ENCODE data around the gene MAN2B2. TPM values are rescaled to one million over a fixed set of nuclear protein-coding genes. Genes with fewer than 3 reads are reported as not detected.

Gene MAN2B2
- total and polyA plus RNA-seq, 8 donors: 6.1 to 49.4 (median 13.9) TPM

- no peak overlapping the region for H3K27ac ChIP-seq
- peaks cover 0 to 17% (median 13%) of the 10 kb centered on the region in 4 donors for H3K9me3 ChIP-seq
- 91 to 95% (median 93%) methylated on average over 10 of the region's 10 CpGs for WGBS, 5 donors
- intact Hi-C loops (cut with DNase I; ENCODE audit: low total_unique reads): no loop called here
- no peak for TF ChIP-seq EP300 (IDR thresholded peaks at IDR 0.05)
- TF ChIP-seq, protein P1, sequence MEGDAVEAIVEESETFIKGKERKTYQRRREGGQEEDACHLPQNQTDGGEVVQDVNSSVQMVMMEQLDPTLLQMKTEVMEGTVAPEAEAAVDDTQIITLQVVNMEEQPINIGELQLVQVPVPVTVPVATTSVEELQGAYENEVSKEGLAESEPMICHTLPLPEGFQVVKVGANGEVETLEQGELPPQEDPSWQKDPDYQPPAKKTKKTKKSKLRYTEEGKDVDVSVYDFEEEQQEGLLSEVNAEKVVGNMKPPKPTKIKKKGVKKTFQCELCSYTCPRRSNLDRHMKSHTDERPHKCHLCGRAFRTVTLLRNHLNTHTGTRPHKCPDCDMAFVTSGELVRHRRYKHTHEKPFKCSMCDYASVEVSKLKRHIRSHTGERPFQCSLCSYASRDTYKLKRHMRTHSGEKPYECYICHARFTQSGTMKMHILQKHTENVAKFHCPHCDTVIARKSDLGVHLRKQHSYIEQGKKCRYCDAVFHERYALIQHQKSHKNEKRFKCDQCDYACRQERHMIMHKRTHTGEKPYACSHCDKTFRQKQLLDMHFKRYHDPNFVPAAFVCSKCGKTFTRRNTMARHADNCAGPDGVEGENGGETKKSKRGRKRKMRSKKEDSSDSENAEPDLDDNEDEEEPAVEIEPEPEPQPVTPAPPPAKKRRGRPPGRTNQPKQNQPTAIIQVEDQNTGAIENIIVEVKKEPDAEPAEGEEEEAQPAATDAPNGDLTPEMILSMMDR (IDR thresholded peaks at IDR 0.05): no peak
- TF ChIP-seq POLR2AphosphoS5 (IDR thresholded peaks at IDR 0.05): no peak
- no peak for TF ChIP-seq POLR2A (IDR thresholded peaks at IDR 0.05)
- H3K36me3 ChIP-seq: peaks cover 49 to 100% (median 100%) of the 10 kb centered on the region in 4 donors
- H3K4me3 ChIP-seq: no peak overlapping the region
- H3K4me1 ChIP-seq: no peaks in the 10 kb centered on the region
- no peak for DNase-seq
- no peaks in the 10 kb centered on the region for H3K27me3 ChIP-seq
Measured at GRCh38 chr4:6606465-6607235, 31.7 kb downstream of the MAN2B2 start.

- TF ChIP-seq POLR2A (IDR thresholded peaks at IDR 0.05): no peak
- Histone ChIP-seq H3K4me3 (no peak overlapping the region), H3K36me3 (peaks cover 47 to 100% (median 100%) of the 10 kb centered on the region in 4 donors), H3K27ac (no peak overlapping the region), H3K9me3 (peaks cover 0 to 13% (median 13%) of the 10 kb centered on the region in 4 donors), H3K27me3 (no peaks in the 10 kb centered on the region), H3K4me1 (no peaks in the 10 kb centered on the region)
- no peak for DNase-seq
- 90 to 92% (median 92%) methylated on average over 13 of the region's 13 CpGs for WGBS, 5 donors
- intact Hi-C loops (cut with DNase I; ENCODE audit: low total_unique reads): no loop called here
Measured at GRCh38 chr4:6607368-6608055, 32.5 kb downstream of the MAN2B2 start.

DNA sequence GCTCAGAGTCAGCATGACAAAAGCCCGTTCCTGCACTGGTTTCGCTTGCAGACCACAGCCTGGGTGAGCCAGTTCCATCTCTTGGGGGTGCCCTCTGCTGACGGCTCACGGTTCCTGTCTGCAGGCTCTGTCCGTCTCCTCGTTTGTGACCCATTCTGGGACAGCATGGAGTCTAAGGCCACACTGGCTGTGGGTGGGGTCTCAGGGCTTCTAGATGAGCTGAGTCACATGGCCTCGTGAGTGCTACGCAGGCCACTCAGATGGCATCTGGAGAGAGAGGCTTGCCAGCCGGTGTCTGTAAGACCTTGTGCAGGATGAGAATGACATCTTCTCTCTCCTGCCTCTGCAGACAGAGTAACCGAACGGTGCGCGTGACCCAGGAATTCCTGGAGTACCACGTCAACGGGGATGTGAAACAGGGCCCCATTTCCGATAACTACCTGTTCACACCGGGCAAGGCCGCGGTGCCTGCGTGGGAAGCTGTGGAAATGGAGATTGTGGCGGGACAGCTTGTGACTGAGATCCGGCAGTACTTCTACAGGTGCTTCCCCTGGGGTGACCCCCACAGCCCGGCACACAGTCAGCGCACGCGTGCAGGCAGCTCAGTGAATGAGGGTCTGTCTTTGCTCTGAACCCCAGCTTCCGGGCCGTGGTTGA is 33.9 kb downstream of the MAN2B2 start:
- H3K27me3 ChIP-seq: no peaks in the 10 kb centered on the region
- no peak overlapping the region for H3K4me3 ChIP-seq
- no peak for DNase-seq
- 85 to 92% (median 87%) methylated on average over 24 to 28 of the region's 28 CpGs for WGBS, 5 donors
- TF ChIP-seq POLR2A (IDR thresholded peaks at IDR 0.05) (no peak), EP300 (IDR thresholded peaks at IDR 0.05) (no peak), POLR2AphosphoS5 (IDR thresholded peaks at IDR 0.05) (no peak)
- TF ChIP-seq, protein P1 (IDR thresholded peaks at IDR 0.05): no peak
- intact Hi-C loops (cut with DNase I; ENCODE audit: low total_unique reads): no loop called here
- peaks cover 50 to 100% (median 96%) of the 10 kb centered on the region in 4 donors for H3K36me3 ChIP-seq
- no peak overlapping the region for H3K27ac ChIP-seq
- H3K4me1 ChIP-seq: no peaks in the 10 kb centered on the region
- peaks cover 0 to 13% (median 13%) of the 10 kb centered on the region in 4 donors for H3K9me3 ChIP-seq

GRCh38 chr4:6609415-6610079 is 34.6 kb downstream of the MAN2B2 start:
- 89 to 96% (median 93%) methylated on average over 13 to 26 of the region's 26 CpGs for WGBS, 5 donors
- intact Hi-C loops (cut with DNase I; ENCODE audit: low total_unique reads): no loop called here
- Histone ChIP-seq H3K4me3 (no peak overlapping the region), H3K27ac (no peak overlapping the region), H3K4me1 (no peaks in the 10 kb centered on the region), H3K9me3 (peaks cover 0 to 9% (median 7%) of the 10 kb centered on the region in 4 donors), H3K27me3 (no peaks in the 10 kb centered on the region), H3K36me3 (peaks cover 57 to 100% (median 96%) of the 10 kb centered on the region in 4 donors)
- TF ChIP-seq POLR2AphosphoS5 (IDR thresholded peaks at IDR 0.05) (no peak), POLR2A (IDR thresholded peaks at IDR 0.05) (no peak), EP300 (IDR thresholded peaks at IDR 0.05) (no peak)
- TF ChIP-seq, protein P1 (IDR thresholded peaks at IDR 0.05): no peak
- no peak for DNase-seq
